CD4-positive, alpha-beta T cell treated with Interferon gamma for 1 hour (primary cell): ENCODE results near the gene SETBP1.

Source experiments
- DNase-seq: peaks from one replicate; pipeline ENCODE4 v3.0.0-alpha.2; 2020

The SETBP1 gene

GRCh38 chr18:44998360-44998759, 317.7 kb downstream of the SETBP1 start:
- no peak for DNase-seq

- no peak for DNase-seq
Measured at GRCh38 chr18:45004546-45005080, 323.9 kb downstream of the SETBP1 start.

GRCh38 chr18:45006934-45007333, 326.2 kb downstream of the SETBP1 start:
- DNase-seq, result no peak

- DNase-seq, result no peak
Measured at GRCh38 chr18:45007531-45007930, 326.8 kb downstream of the SETBP1 start.

GRCh38 chr18:45008694-45009413, 328.2 kb downstream of the SETBP1 start:
- DNase-seq, result no peak

- DNase-seq, result no peak
Measured at GRCh38 chr18:45009756-45010155, 329.1 kb downstream of the SETBP1 start.

GRCh38 chr18:45012286-45012685, 331.6 kb downstream of the SETBP1 start:
- DNase-seq, result no peak

- DNase-seq, result no peak
Measured at GRCh38 chr18:45014047-45014501, 333.4 kb downstream of the SETBP1 start.

GRCh38 chr18:45015788-45016128, 335.1 kb downstream of the SETBP1 start:
- no peak for DNase-seq

GRCh38 chr18:45019469-45019868, 338.8 kb downstream of the SETBP1 start:
- no peak for DNase-seq

GRCh38 chr18:45023519-45023918, 342.8 kb downstream of the SETBP1 start:
- DNase-seq, result no peak

- DNase-seq, result no peak
Measured at GRCh38 chr18:45024357-45025088, 343.8 kb downstream of the SETBP1 start.

GRCh38 chr18:45025089-45025450, 344.4 kb downstream of the SETBP1 start:
- no peak for DNase-seq

- DNase-seq, result no peak
Measured at GRCh38 chr18:45026162-45026561, 345.5 kb downstream of the SETBP1 start.

- no peak for DNase-seq
Measured at GRCh38 chr18:45034179-45034578, 353.5 kb downstream of the SETBP1 start.

GRCh38 chr18:45037618-45038017, 356.9 kb downstream of the SETBP1 start:
- DNase-seq, result no peak

GRCh38 chr18:45039376-45039775, 358.7 kb downstream of the SETBP1 start:
- no peak for DNase-seq

GRCh38 chr18:45040879-45041278, 360.2 kb downstream of the SETBP1 start:
- DNase-seq, result no peak

GRCh38 chr18:45044787-45045186, 364.1 kb downstream of the SETBP1 start:
- no peak for DNase-seq

GRCh38 chr18:45046228-45046627, 365.5 kb downstream of the SETBP1 start:
- no peak for DNase-seq

GRCh38 chr18:45046961-45047360, 366.3 kb downstream of the SETBP1 start:
- DNase-seq, result no peak

GRCh38 chr18:45049578-45050319, 369.1 kb downstream of the SETBP1 start:
- no peak for DNase-seq
